GM23248 (cell line): Measurements from ENCODE around the gene HECTD2. TPM values are rescaled to one million over a fixed set of nuclear protein-coding genes. Genes with fewer than 3 reads are reported as not detected.
A peak's percentile ranks its signal among the peaks of the same experiment; 100 is the strongest.

Experiments
- DNase-seq: peaks from one replicate; pipeline ENCODE4 v3.0.0-alpha.2; 2015
- H2AFZ ChIP-seq: fragments of 200-600 bp; sonication (generic); 2 replicates; pipeline ENCODE4 v1.6.1; 2016; ENCODE audit warnings: antibody characterized with exemption
- H3F3A ChIP-seq: fragments of 200-600 bp; sonication (generic); 2 replicates; pipeline ENCODE4 v1.6.1; 2016; ENCODE audit warnings: mild to moderate bottlenecking, antibody characterized with exemption, mixed run types; ENCODE audit not compliant: insufficient read depth
- H3K27ac ChIP-seq: fragments of 200-600 bp; sonication (generic); 2 replicates; pipeline ENCODE4 v1.5.1; 2016; ENCODE audit warnings: mild to moderate bottlenecking
- H3K27me3 ChIP-seq: fragments of 200-600 bp; sonication (generic); replicated peaks from 2 replicates; pipeline ENCODE4 v1.6.1; 2016; ENCODE audit warnings: mild to moderate bottlenecking; ENCODE audit not compliant: insufficient read depth
- H3K36me3 ChIP-seq: fragments of 200-600 bp; sonication (generic); 2 replicates; pipeline ENCODE4 v1.6.1; 2016; ENCODE audit warnings: low read depth, mild to moderate bottlenecking
- H3K4me1 ChIP-seq: fragments of 200-600 bp; sonication (generic); 2 replicates; pipeline ENCODE4 v1.6.1; 2016; ENCODE audit warnings: mild to moderate bottlenecking; ENCODE audit not compliant: insufficient read depth
- H3K4me2 ChIP-seq: fragments of 200-600 bp; sonication (generic); one replicate; pipeline ENCODE4 v1.6.1; 2016; ENCODE audit warnings: mild to moderate bottlenecking; ENCODE audit not compliant: unreplicated experiment
- H3K4me3 ChIP-seq: fragments of 200-600 bp; sonication (generic); 2 replicates; pipeline ENCODE4 v1.5.1; 2016; ENCODE audit warnings: mild to moderate bottlenecking
- H3K79me2 ChIP-seq: fragments of 200-600 bp; sonication (generic); 2 replicates; pipeline ENCODE4 v1.6.1; 2016; ENCODE audit warnings: mild to moderate bottlenecking; ENCODE audit not compliant: insufficient read depth
- H3K9ac ChIP-seq: fragments of 200-600 bp; sonication (generic); 2 replicates; pipeline ENCODE4 v1.6.1; 2016; ENCODE audit warnings: mild to moderate bottlenecking
- H3K9me2 ChIP-seq: fragments of 200-600 bp; sonication (generic); 2 replicates; pipeline ENCODE4 v1.6.1; 2016; ENCODE audit warnings: mixed run types, mild to moderate bottlenecking, moderate library complexity; ENCODE audit not compliant: insufficient read depth
- H3K9me3 ChIP-seq: fragments of 200-600 bp; sonication (generic); one replicate; pipeline ENCODE4 v1.6.1; 2017; ENCODE audit warnings: low read depth
- H4K20me1 ChIP-seq: fragments of 200-600 bp; sonication (generic); 2 replicates; pipeline ENCODE4 v1.6.0; 2016; ENCODE audit not compliant: insufficient read depth
- EZH2 ChIP-seq: fragments of 200-600 bp; sonication (generic); IDR thresholded peaks from 2 replicates; pipeline ENCODE4 v1.6.1; 2018; ENCODE audit warnings: antibody characterized with exemption, mild to moderate bottlenecking; ENCODE audit not compliant: insufficient read depth, poor library complexity, severe bottlenecking
- EZH2phosphoT487 ChIP-seq: fragments of 200-600 bp; sonication (generic); IDR thresholded peaks from 2 replicates; pipeline ENCODE4 v1.6.1; 2018; ENCODE audit warnings: antibody characterized with exemption, moderate library complexity, mild to moderate bottlenecking, low read depth; ENCODE audit not compliant: insufficient read depth
- WGBS, 2 experiments: methylation state at CpG; one replicate each; pipeline ENCODE4 v1.1.6; 2015 to 2017; ENCODE audit warnings: low lambda C conversion rate in 2 of 2, low coverage in 1 of 2; ENCODE audit errors: missing lambda C conversion rate in 2 of 2; 5-methylcytosine and 5-hydroxymethylcytosine counted together
- in situ Hi-C: fragments of 300-500 bp; cut with MboI; formaldehyde crosslinking; loops from 2 replicates; pipeline ENCODE4 v1.15.0; 2020
- polyA plus RNA-seq: library from polyadenylated mRNA; unstranded; fragments of >200 nt; fragmentation: Nextera tagmentation; extraction: Ambion mirVana; gene quantifications from 2 replicates; pipeline ENCODE4 v1.2.1, GENCODE V29; 2016
- total RNA-seq: library from RNA; depleted of rRNA; stranded (reverse); fragments of >200 nt; shearing (Covaris generic); gene quantifications from 2 replicates; pipeline ENCODE4 v1.2.3, GENCODE V29; 2014

HECTD2 gene
- total and polyA plus RNA-seq, 2 experiments from 2014 or later = 9.5 to 14.8 TPM

- Histone ChIP-seq H3K79me2 (peaks cover 58% of the 10 kb centered on the region), H3K9me3 (no peaks in the 10 kb centered on the region), H3F3A (peaks cover 31% of the 10 kb centered on the region), H3K9me2 (no peaks in the 10 kb centered on the region), H3K36me3 (no peaks in the 10 kb centered on the region), H3K27me3 (no peaks in the 10 kb centered on the region), H3K27ac (peak overlapping the region; percentile 96), H3K4me3 (peak overlapping the region; percentile 81), H3K9ac (peak overlapping the region; percentile 97), H4K20me1 (no peaks in the 10 kb centered on the region; the same call in 1 of the 2 replicates), H3K4me1 (peaks cover 36% of the 10 kb centered on the region), H3K4me2 (peak overlapping the region; percentile 83), H2AFZ (peak overlapping the region; percentile 83; the same call in 1 of the 2 replicates)
- no peak for DNase-seq
- WGBS, 2 experiments = 38 to 51% methylated on average over 5 of the region's 5 CpGs
- in situ Hi-C loops = no loop called here
- TF ChIP-seq EZH2 (no peak), EZH2phosphoT487 (no peak)
These were observed 1.5 kb downstream of the HECTD2 start for GRCh38 chr10:91411621-91412020.

GRCh38 chr10:91412354-91413087 is 2.4 kb downstream of the HECTD2 start:
- Histone ChIP-seq H4K20me1 (no peaks in the 10 kb centered on the region; the same call in 1 of the 2 replicates), H3K79me2 (peaks cover 66% of the 10 kb centered on the region), H3K4me3 (peak overlapping the region; percentile 81), H3K27ac (no peak overlapping the region), H3K4me2 (peak overlapping the region; percentile 83), H3K9me3 (no peaks in the 10 kb centered on the region), H2AFZ (no peak overlapping the region), H3K4me1 (peaks cover 36% of the 10 kb centered on the region), H3K27me3 (no peaks in the 10 kb centered on the region), H3K36me3 (no peaks in the 10 kb centered on the region), H3F3A (peaks cover 35% of the 10 kb centered on the region), H3K9ac (peak overlapping the region; percentile 97), H3K9me2 (no peaks in the 10 kb centered on the region)
- peak; percentile 32 for DNase-seq
- WGBS, 2 experiments = 19 to 51% methylated on average over 4 of the region's 4 CpGs
- no peak for TF ChIP-seq EZH2
- TF ChIP-seq EZH2phosphoT487 = no peak
- in situ Hi-C loops = no loop called here

- no peaks in the 10 kb centered on the region for H3K9me3 ChIP-seq
- peak; percentile 18 for DNase-seq
- H3K36me3 ChIP-seq = no peaks in the 10 kb centered on the region
- TF ChIP-seq EZH2phosphoT487 (no peak), EZH2 (no peak)
- no peak overlapping the region for H3K27ac ChIP-seq
- H2AFZ ChIP-seq = no peak overlapping the region
- in situ Hi-C loops = no loop called here
- 37 to 43% methylated on average over 3 of the region's 3 CpGs for WGBS, 2 experiments
- H3K4me1 ChIP-seq = peaks cover 40% of the 10 kb centered on the region
- H4K20me1 ChIP-seq = no peaks in the 10 kb centered on the region; the same call in 1 of the 2 replicates
- no peak overlapping the region for H3K4me3 ChIP-seq
- no peaks in the 10 kb centered on the region for H3K9me2 ChIP-seq
- H3K9ac ChIP-seq = 0 out of 2 replicates have a peak overlapping the region, but pooled peaks have one; percentile 24
- peaks cover 27% of the 10 kb centered on the region for H3F3A ChIP-seq
- peaks cover 93% of the 10 kb centered on the region for H3K79me2 ChIP-seq
- H3K4me2 ChIP-seq = peak overlapping the region; percentile 68
- no peaks in the 10 kb centered on the region for H3K27me3 ChIP-seq
These were observed 5.7 kb downstream of the HECTD2 start for GRCh38 chr10:91415816-91416215.

GRCh38 chr10:91416339-91416855 is 6.3 kb downstream of the HECTD2 start:
- H3K79me2 ChIP-seq = peaks cover 93% of the 10 kb centered on the region
- no peaks in the 10 kb centered on the region; the same call in 1 of the 2 replicates for H4K20me1 ChIP-seq
- TF ChIP-seq EZH2phosphoT487 (no peak), EZH2 (no peak)
- H3K9me2 ChIP-seq = no peaks in the 10 kb centered on the region
- no peak overlapping the region for H3K27ac ChIP-seq
- H3K9me3 ChIP-seq = no peaks in the 10 kb centered on the region
- H3K27me3 ChIP-seq = no peaks in the 10 kb centered on the region
- DNase-seq = peak; percentile 9
- H3K36me3 ChIP-seq = no peaks in the 10 kb centered on the region
- H2AFZ ChIP-seq = no peak overlapping the region
- H3K4me1 ChIP-seq = peaks cover 44% of the 10 kb centered on the region
- no peak overlapping the region for H3K4me3 ChIP-seq
- no peak overlapping the region for H3K9ac ChIP-seq
- in situ Hi-C loops = no loop called here
- 33 to 34% methylated on average over 3 of the region's 3 CpGs for WGBS, 2 experiments
- no peak overlapping the region for H3K4me2 ChIP-seq
- peaks cover 27% of the 10 kb centered on the region for H3F3A ChIP-seq
